Measurements from ENCODE around the gene IFIT1B. TPM values are rescaled to one million over a fixed set of nuclear protein-coding genes. Genes with fewer than 3 reads are reported as not detected.
A peak's percentile ranks its signal among the peaks of the same experiment; 100 is the strongest.

Gene IFIT1B
- total RNA-seq, 1 experiment from 2014 or later: not detected

DNA sequence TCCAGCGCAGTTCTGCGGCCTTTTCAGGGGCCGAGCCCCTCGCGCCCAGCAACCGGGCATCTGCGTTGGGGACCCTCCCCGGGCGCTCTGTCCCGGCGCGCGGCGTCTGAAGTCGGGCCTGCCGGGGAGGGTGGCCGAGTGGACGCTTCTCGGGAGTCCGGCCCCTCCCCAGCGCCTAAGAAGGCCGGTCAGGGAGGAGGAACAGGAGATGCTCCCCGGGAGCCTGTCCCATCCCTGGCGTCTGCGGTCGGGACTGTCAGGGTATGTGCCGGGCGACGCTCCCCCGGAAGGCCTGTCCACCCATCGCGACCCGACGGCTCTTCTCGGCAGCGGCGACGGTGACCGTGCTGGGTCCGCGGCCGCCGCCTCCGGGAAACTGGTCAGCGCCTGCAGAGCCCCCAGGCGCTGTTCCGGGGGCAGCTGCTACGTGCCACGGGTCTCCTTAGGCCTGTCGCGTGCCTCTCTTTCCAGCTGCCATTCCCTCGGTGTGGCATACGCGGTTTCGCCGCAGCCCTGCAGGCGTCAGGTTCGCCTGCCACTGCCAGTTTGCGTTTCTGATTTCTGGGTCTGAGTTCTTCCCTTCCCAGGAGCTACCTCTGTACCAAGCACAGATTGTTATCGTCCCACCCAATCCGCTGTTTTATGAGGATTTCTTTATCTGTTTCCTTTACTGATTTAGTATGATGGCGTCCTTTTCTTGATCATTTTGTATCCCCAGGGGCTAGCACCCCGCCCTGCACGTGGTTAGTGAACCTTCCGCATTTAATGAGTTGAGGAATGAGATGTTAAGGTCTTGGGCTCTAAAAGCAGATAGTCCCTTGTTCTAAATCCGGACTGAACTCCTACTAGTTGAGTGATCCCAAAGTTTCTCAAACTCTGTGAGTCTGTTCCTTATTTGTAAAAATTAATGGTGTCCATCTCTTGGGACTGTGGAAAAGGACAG, 37.3 kb downstream of the IFIT1B start:
- Histone ChIP-seq H3K36me3 (ENCODE audit: low read depth, low read length) (peaks cover 6% of the 10 kb centered on the region; the same call in 1 of the 2 replicates), H3K27me3 (ENCODE audit: low read length) (no peaks in the 10 kb centered on the region), H3K9me3 (ENCODE audit: low read length) (no peaks in the 10 kb centered on the region), H4K20me1 (ENCODE audit: low read length) (no peaks in the 10 kb centered on the region), H3K27ac (ENCODE audit: low read length) (peak overlapping the region; percentile 71), H3K4me3 (ENCODE audit: low read length) (peak overlapping the region; percentile 80), H3F3A (ENCODE audit: low read length, unreplicated experiment) (no peaks in the 10 kb centered on the region), H3K4me2 (ENCODE audit: low read length) (peak overlapping the region; percentile 74), H3K9me2 (replicated peaks; ENCODE audit: low read length) (no peaks in the 10 kb centered on the region), H3K9ac (ENCODE audit: low read length) (peak overlapping the region; percentile 82), H3K4me1 (ENCODE audit: insufficient read depth, low read length) (peaks cover 32% of the 10 kb centered on the region), H3K79me2 (ENCODE audit: low read length) (peaks cover 67% of the 10 kb centered on the region), H2AFZ (ENCODE audit: low read length) (peak overlapping the region; percentile 71)
- intact Hi-C loops (cut with micrococcal nuclease): loop anchor here (1.0 to 2.0 kb wide), 2 partner anchors 22 to 198 kb away; partner anchors contain the start of gene IFIT1
- no TSS peak for BruUV-seq (replicated peaks)
- no peak for TF ChIP-seq EZH2phosphoT487 (IDR thresholded peaks at IDR 0.05; ENCODE audit: borderline replicate concordance, low read length)
- TF ChIP-seq EZH2 (IDR thresholded peaks at IDR 0.05; ENCODE audit: low read length, unreplicated experiment): no peak
- TF ChIP-seq, protein P1, sequence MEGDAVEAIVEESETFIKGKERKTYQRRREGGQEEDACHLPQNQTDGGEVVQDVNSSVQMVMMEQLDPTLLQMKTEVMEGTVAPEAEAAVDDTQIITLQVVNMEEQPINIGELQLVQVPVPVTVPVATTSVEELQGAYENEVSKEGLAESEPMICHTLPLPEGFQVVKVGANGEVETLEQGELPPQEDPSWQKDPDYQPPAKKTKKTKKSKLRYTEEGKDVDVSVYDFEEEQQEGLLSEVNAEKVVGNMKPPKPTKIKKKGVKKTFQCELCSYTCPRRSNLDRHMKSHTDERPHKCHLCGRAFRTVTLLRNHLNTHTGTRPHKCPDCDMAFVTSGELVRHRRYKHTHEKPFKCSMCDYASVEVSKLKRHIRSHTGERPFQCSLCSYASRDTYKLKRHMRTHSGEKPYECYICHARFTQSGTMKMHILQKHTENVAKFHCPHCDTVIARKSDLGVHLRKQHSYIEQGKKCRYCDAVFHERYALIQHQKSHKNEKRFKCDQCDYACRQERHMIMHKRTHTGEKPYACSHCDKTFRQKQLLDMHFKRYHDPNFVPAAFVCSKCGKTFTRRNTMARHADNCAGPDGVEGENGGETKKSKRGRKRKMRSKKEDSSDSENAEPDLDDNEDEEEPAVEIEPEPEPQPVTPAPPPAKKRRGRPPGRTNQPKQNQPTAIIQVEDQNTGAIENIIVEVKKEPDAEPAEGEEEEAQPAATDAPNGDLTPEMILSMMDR (conservative IDR thresholded peaks at IDR 0.05; ENCODE audit: low read depth, low read length): no peak
- ChIA-PET CTCF (interaction anchor here (0.9 kb wide), 1 partner anchor 15 kb away, joined by 3 read pairs; no protein-coding TSS in a partner anchor), POLR2A (ENCODE audit: unreplicated experiment) (no interaction called here)
- ATAC-seq (peak; percentile 65), DNase-seq (peak; percentile 35)

DNA sequence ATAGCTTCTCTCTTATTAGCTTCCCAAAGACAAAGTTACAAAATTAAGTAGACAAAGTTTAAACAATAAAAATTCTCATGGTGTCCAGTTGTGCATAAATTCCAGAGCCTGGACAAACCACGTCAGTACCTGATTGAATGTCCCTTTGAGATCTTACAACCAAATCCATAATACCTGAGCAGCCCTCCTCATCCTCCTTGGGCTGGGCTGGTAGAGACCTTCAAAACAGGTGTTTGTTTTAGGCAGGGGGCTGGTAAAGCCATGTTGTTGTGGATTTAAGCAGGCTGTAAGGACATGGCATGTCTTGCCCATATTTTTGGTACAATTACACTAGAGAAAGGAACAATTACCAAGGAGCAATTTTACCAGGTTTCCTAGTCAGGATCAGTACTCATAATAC, 38.6 kb downstream of the IFIT1B start:
- ChIA-PET CTCF (no interaction called here), POLR2A (ENCODE audit: unreplicated experiment) (no interaction called here)
- Histone ChIP-seq H3K4me2 (ENCODE audit: low read length) (peak overlapping the region; percentile 74), H3K4me3 (ENCODE audit: low read length) (peak overlapping the region; percentile 80), H3K27ac (ENCODE audit: low read length) (no peak overlapping the region), H3K36me3 (ENCODE audit: low read depth, low read length) (peaks cover 11% of the 10 kb centered on the region; the same call in 1 of the 2 replicates), H3K9me3 (ENCODE audit: low read length) (no peaks in the 10 kb centered on the region), H3K9me2 (replicated peaks; ENCODE audit: low read length) (no peaks in the 10 kb centered on the region), H3K9ac (ENCODE audit: low read length) (no peak overlapping the region), H3K79me2 (ENCODE audit: low read length) (peaks cover 71% of the 10 kb centered on the region), H3K4me1 (ENCODE audit: insufficient read depth, low read length) (peaks cover 45% of the 10 kb centered on the region), H4K20me1 (ENCODE audit: low read length) (no peaks in the 10 kb centered on the region), H3K27me3 (ENCODE audit: low read length) (no peaks in the 10 kb centered on the region), H3F3A (ENCODE audit: low read length, unreplicated experiment) (peaks cover 4% of the 10 kb centered on the region), H2AFZ (ENCODE audit: low read length) (no peak overlapping the region)
- TF ChIP-seq, protein P1 (conservative IDR thresholded peaks at IDR 0.05; ENCODE audit: low read depth, low read length): no peak
- TF ChIP-seq EZH2phosphoT487 (IDR thresholded peaks at IDR 0.05; ENCODE audit: borderline replicate concordance, low read length): no peak
- no peak for TF ChIP-seq EZH2 (IDR thresholded peaks at IDR 0.05; ENCODE audit: low read length, unreplicated experiment)
- ATAC-seq: no peak
- intact Hi-C loops (cut with micrococcal nuclease): no loop called here
- BruUV-seq (replicated peaks): no TSS peak
- no peak for DNase-seq
